ENCODE results near the gene DAP.
A peak's percentile ranks its signal among the peaks of the same experiment; 100 is the strongest.
"Not testable (repeated sequence)": the region's sequence is repeated elsewhere in the genome, so short reads cannot be mapped to it uniquely, and the experiment has no call there.

DAP gene

DNA sequence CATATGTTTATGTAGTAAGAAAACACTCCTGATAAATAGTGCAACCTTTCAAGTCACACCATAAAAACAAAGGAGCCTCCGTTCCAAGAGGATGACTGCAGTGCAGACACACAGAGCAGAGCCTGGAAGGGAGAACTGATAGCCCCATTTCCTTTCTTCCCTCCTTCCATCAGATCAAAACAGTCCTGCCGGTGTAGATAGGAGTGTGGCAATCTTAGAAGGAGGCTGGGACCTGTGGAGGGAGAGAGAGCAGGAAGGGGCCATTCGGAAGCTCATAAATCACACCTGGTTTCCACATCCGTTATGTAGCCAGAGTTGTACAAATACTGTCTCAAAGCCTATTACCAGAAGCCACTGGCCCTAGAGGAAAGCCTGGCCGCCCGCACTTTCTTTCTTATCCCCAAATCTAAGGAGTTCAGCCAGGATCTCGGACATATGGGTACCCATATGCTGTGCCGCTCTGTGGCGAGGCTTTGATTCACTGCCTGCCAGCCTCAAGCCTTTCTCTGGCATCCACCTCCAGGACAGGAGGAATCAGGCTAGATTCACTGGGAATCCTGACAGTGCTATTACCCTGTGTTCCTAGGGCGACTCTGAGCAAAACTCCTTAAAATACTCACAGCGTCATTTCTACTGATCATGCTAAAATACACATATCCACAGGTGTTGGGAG is 26.9 kb downstream of the DAP start:
- DNase-seq (ENCODE audit: low read depth): no peak

DNA sequence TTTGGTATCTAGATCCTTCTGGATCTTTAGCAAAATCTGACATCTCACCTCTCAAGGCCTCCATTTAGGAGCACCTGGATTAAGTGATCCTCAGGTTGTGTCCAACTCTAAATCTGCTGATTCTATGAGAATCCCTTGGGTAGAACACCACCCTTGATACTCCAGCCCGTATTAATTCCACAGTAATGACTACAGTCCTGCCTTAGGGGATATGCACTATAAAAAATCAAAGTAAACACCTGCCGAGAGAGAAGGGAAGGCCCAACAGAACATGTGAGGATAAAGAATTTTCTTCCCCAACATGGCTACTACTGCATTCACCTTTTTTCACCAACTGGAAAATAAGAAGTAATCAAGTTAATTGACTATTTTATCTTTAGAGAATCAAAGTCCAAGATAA is 27.6 kb downstream of the DAP start:
- DNase-seq (ENCODE audit: low read depth): no peak

DNA sequence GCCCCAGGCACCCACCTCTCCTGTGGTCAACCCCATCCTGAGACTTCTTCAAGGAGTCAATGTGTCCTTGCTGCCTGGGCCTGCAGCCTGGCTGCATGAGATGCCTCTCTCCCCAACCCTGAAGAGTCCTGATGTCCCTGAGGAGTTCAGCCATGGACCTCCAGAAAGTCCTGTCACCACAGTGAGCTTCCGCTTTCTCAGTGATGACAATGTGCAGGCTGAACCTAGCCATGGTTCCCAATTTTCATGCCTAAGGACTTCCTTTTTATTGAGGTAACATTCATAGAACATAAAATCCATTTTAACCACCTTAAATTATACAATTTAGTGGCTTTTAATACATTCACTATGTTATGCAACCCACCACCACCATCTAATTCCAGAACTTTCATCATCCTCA is 29.1 kb downstream of the DAP start:
- no peak for DNase-seq (ENCODE audit: low read depth)

DNA sequence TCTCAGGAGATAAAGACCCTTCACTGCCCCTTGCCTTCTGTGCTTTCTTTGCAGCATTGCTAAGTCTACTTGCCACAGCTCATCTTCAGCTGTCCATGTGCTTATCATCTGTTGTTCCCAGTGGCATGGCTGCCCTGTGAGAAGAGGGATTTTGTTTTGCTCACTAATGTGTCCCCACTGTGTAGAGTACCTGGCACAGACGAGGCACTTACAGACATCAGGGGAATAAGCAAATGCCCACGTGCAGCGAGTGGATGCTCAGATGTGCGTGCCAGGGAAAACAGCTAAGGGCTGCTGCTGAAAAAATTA is 31.0 kb downstream of the DAP start:
- no peak for DNase-seq (ENCODE audit: low read depth)

DNA sequence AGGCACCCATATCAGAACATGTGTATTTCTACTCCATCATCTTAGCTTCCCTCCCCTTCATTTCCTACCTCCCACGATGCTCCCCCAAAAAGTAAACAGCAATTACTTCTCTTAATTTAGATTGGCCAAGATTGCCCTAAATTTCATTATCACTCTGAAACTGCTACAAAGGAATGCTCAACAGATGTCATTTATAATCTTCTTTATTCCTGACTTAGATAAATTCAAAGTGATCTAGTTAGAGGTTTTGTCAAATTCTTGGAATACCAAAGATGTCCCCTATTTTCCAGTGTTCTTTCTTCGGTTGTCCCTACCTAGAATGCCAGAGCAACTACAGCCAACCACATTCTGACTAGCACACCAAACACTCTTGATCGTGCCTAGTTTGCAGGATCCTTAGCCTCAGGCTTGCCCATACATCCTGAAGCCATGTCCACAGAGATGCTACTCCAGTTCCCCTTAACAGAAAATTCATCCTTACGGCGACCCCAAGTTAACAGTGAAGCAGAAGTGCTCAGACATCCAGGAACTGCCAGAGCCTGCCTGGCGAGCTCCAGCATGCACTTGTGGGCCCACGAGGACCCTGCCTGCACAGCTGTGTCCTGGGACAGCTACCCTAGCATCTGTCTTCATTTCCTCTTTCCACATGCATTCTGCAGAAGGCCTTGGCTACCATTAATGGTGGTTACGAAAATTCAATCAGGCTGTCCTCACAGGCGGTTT is 31.6 kb downstream of the DAP start:
- no peak for DNase-seq (ENCODE audit: low read depth)

DNA sequence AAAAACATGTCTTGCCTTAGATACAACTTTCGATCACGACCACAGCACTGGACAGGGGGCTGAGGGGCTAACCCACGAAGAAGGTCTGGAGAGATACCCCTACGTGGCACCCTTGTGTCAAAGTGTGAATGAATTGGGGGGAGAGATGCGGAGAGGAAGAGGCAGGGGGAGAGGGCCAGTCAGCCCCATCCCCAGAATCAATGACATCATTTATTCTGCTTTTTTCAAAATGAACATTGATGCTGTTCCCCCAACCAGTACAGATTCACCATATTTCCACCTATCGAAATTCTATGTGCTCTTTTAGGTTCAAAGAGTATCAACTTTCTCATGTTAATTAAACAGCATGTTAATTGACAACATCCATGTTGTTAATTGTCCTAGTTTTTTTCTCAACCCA is 32.4 kb downstream of the DAP start:
- DNase-seq (ENCODE audit: low read depth): no peak

DNA sequence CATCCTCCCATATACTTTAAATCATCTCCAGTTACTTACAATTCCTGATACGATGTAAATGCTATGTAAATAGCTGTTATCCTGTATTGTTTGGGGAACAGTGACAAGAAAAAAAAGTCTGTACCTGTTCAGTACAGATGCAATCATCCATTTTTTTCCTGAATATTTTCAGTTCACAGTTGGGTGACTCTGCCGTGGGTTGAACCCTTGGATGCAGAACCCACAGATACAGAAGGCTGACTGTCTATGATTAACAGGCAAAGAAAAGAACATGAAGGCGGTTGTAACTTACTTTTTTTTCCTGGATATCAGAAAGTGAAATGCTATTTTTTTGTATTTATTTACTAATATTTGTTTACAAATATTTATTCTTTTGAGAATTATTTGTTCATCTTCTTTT is 33.2 kb downstream of the DAP start:
- no peak for DNase-seq (ENCODE audit: low read depth)

DNA sequence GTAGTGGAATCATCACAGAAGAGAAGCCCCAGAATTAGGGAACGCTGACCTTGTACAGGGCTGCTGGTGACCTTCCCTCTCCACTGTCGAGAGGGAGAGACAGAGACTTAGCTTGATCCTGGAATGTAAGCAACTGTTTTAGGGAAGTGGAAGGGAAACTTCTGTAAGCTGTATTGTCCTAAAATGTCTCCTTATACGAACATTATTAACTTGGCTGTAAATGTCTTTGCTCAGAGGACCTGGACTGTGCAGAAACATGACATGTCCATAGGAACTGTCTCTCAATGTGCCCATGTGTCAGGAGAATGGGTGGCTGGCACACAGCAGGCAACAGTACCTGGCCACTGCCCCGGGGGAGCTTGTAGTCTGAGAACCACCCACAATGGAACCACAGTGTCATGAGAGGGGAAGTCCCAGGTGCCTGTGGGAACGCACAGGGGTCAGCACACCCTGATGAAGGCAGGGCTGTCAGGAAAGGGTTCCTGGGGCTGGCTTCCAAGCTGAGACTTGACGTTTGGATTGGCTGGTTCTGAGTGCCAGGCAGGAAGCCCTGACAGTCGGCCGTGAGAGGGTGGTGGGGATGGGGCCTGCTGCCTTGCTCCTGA is 34.0 kb downstream of the DAP start:
- DNase-seq (ENCODE audit: low read depth): no peak

DNA sequence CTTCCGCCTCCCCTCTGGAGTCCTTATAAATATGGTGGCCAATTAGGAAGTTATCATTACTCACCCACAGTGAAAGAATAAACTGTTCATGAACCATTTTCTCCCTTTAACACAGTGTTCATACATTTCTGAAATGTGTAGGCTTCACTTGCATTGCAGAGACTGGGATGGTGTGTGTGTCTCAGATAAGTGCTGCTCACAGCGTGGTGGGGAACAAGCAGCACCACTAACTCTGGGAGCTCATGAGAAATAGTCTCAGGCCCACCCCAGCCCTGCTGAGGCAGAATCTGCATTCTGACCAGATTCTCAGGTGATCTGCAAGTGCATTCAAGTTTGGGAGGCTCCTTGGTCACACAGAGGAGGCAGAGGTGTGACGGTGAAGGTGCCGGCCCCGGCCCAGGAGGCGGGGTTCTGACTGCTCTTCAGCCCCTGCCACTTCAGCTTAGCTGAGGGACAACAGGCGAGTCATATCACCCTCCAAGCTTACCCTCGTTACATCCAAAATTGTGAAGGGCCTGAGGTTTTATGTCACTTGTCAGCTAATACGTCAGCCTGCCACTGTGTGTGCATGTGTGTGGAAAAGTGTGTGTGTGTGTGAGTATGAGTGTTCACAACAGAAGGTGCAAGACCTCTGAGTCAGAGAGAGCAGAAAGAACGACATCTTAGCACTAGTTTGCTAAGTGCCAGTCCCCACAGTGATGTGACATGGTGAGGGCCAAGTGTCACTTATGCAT is 34.7 kb downstream of the DAP start:
- no peak for DNase-seq (ENCODE audit: low read depth)

DNA sequence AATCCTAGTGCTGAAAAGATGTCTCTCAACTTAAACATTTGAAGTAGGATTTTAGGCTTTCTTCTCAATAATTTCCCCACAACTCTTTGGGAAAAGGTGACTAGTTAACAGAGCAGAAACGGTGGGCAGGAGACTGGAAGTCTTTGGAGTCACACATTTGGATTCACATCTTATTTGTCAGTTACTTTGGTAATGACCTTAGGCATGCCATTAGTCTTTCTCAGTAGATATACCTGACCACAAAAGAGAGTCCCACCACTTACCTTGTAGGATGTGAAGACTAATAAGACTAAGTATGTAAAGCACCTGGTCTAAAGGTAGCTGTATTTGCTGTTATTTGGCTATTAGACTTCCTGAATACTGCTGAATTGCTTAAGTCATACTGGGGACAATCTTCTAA is 35.4 kb downstream of the DAP start:
- no peak for DNase-seq (ENCODE audit: low read depth)

DNA sequence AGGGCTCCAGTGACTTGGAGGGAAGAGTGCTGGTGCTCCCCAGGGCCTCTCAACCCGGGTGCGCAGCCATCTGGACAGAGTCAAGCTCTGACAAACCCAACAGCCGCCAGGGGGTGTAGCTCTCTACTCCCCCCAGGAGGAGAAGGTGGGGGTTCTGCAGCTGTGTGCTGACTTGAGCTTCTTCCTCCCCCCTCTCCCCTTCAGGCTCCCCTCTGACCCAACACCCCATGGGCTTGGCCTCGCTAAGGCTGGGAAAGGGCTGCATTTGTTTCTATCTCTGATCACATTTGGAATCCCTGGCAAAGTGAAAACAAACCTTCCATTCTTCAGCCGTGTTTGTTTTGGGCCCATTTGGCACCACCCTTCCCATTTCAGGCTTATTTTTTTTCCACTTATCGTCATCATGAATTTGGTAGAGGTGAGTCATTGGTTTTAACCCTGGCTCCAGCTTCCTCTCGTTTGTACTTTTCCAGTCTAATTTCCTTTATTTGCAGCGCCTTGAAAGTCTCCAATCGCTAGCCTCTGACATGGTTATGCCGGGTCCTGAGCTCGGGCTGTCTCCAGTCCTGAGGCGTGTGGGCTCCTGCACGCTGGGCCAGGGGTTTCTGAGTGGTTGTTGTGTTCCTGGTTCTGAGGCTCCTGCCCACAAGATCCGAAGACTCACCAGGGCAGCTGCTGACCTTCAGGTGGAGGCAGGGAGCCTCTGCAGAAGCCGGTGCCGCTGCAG is 36.1 kb downstream of the DAP start:
- peak; percentile 61 for DNase-seq (ENCODE audit: low read depth)

DNA sequence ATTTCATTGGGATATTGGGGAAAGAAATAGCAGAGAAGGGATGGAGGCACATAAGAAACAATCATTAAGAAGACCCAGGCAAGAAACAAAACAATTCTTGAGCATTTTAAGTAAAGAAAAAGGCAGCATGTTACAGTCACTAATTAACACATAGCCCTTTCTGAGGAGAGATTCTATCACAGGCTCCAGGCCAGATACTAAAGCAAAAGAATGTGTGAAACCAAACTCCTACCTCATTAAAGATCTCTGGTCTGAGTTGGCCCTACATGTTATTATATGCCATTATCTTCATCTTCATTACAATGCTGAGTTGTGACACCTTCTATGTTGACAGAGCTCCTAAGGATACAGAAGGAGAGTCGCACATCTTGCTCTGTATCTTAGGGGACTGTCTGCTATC is 37.5 kb downstream of the DAP start:
- no peak for DNase-seq (ENCODE audit: low read depth)

DNA sequence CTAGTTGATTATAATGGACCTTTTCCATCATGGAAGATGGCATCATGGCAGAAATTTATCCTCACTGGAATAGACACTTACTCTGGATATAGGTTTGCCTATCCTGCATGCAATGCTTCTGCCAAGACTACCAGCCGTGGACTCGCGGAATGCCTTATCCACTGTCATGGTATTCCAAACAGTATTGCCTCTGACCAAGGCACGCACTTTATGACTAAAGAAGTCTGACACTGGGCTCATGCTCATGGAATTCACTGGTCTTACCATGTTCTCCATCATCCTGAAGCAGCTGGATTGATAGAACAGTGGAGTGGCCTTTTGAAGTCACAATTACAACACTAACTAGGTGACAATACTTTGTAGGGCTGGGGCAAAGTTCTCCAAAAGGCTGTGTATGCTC is 40.3 kb downstream of the DAP start:
- not testable (repeated sequence) for DNase-seq (ENCODE audit: low read depth)

DNA sequence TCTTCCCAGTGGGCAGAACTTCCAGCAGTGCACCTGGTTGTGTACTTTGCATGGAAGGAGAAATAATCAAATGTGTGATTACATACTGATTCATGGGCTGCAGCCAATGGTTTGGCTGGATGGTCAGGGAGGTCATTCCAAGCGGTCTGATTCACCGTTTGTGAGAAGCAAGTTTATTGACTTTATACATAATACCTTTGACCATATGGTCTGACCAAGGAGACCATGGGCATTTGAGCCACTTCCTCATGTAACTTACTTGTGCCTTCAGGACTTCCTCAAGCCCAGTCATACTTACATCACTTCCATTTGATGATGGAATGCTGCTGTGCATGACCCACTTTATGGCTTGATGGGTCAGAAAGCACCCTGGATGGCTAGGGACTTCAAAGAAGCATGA is 41.1 kb downstream of the DAP start:
- peak; percentile 18 for DNase-seq (ENCODE audit: low read depth)

DNA sequence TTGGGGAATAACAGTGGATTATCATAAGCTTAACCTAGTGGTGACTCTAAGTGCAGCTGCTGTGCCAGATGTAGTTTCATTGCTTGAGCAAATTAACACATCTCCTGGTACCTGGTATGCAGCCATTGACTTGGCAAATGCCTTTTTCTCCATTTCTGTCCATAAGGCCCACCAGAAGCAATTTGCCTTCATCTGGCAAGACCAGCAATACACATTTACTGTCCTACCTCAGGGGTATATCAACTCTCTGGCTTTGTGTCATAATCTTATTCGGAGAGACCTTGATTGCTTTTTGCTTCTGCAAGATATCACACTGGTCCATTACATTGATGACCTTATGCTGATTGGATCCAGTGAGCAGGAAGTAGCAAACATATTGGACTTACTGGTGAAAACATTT is 42.4 kb downstream of the DAP start:
- DNase-seq (ENCODE audit: low read depth): not testable (repeated sequence)

DNA sequence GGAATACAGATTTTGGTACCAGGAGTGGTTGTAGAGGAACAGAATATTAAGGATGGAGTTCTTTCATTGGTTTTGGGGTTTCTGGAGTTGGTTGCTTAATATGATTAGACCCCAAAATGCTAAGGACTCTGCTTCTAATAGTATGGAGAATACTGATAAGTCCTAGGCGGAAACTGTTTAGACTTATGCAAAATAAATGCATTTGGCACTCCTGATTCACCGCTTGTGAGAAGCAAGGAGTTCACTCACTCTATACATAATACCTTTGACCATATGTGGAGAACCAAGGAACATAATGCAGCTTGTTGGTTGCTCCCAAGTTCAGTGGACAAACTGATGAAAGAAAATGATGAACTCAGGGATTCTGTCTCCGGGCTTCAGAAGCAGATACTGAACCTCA is 44.2 kb downstream of the DAP start:
- not testable (repeated sequence) for DNase-seq (ENCODE audit: low read depth)

DNA sequence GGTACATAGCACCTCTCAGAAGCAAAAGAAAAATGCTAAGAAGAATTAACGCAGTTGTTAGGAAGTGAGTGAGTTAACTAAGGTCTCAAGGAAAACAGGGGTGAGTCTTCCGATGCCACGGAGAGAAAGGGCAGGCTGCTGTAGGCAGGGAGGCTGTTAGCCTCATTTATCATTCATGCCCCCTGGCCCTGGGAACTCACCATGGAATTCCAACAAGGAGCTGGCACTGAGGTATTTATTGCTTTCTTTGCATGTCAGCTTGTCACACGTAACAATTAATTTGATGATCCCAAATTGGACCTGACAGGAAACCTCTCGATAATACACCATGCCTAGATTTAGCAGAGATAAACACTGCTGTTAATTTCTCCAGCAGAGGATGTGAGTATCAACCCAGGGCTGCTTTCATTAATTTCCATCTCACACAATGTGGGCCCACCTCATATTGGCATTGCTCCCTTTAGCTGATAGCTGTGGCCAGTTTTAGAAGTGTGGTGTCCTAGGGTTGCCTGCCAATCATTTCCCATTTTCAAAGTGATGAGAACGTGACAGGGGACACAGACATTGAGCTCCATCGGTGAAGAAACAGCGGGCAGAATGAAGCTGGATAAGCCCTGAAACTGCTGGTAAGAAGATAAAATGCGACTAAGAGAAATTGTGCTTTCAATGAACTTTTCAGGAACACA is 45.3 kb downstream of the DAP start:
- DNase-seq (ENCODE audit: low read depth): no peak

DNA sequence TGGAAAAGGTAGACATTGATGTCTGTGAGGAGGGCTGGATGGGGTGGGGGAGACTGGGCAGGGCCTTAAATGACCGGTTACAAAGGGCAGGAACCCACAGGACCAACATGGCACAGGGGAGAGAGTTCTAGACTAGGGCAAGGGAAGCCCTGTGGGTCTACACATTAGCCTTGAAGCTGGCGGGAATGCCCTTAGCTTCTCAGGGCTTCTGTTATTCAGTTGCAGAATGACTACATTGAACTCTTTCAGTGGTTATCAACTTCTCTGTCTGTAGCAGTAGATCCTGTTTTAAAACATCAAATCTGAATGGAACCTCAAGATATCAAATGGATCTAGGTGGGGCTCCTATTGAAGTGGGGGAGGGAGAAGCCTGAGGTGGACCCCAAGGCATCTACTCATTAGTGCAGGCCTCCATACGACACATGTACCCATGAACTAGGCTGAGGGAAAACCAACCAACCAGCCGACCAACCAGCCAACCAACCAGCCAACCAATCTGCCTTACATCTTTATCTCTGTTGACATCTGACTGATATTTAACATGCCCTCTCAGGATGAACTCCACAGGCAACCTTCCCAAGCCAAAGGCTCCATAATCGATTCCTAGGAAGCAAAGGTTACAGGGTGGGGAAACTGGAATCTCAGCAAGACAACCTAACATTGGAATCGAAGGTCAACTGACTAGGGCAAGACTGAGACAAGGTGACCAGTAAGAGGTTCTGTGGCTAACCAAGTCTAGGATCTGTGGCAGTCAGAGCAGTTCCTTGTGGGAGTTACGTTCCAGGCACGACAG is 48.3 kb downstream of the DAP start:
- DNase-seq (ENCODE audit: low read depth): no peak

DNA sequence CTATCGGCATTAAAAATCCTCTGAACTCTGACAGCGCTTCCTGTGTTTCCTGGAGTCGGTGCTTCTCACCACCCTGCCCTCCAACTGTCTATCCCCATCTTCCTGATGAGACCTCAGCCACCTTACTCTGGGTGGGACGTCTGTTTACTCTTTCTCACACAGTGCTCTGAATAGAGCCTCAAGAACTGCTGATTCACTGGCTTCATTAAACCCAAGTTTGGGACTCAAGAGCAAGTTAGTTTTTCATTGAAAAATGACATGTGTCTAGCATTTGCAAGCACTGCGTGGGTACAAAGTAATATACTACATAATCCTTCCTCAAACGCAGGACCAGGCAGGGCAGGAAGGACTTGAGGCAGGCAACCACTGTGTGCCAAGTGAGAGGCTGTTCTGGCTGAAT is 49.5 kb downstream of the DAP start:
- no peak for DNase-seq (ENCODE audit: low read depth)

DNA sequence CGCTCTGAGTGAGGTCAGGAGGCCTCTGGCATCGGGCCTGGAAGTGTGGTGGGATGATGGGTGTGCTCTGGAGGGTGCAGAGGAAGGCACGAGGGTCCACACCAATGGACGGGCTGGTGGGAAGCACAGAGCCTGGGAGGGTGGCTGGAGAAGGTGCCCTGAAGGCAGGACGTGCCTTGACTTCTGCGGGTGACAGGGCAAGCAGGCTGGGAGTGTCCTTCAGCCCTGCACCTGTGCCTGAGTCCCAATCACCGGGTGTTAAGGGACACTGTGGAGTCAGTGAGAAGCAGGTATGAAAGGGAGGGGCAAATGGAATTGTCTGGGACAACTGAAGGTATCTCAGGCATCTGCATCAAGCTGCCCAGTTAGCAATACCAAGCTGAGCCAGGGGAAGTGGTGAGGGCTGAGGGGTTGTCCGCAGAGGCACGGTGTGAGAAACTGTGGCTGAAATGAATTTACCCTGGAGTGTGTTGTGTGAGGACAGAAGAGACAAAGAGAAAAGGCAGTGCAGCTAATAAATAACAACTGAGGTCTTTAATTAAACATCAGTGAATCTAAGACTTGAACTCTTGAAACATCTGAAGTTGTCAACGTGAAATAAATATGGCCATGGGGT is 50.4 kb downstream of the DAP start:
- no peak for DNase-seq (ENCODE audit: low read depth)

DNA sequence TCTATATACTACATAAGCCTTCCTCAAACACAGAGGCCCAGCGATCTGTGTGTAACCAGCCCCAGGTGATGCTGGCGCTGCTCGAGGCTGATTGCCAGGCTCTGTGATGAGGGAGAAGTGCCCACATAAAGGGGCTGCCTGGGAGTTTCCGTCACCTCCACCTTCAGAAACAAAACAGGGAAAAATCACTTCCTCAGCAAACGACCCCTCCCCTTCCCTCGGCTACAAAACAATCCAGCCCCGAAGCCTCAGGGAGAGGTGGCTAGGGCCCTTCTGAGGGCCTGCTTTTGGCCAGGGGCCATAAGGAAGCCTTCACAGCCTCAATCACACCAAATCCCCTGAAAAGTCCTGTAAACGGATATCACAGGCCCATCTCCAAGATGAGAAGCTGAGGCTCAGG is 51.1 kb downstream of the DAP start:
- no peak for DNase-seq (ENCODE audit: low read depth)

Measured in fibroblast of the conjunctiva (primary cell).